Measurements from ENCODE around the gene SAC3D1.

Gene SAC3D1

GRCh38 chr11:65008873-65009272, 32.1 kb upstream of the SAC3D1 start:
- no peak for DNase-seq (ENCODE audit: extremely low read depth, insufficient read length)
- Histone ChIP-seq H3K27me3 (replicated peaks; ENCODE audit: control insufficient read depth, insufficient read depth, low read length) (no peaks in the 10 kb centered on the region), H3K36me3 (ENCODE audit: control insufficient read depth, insufficient read depth, low read length) (no peaks in the 10 kb centered on the region), H3K4me3 (replicated peaks; ENCODE audit: low read depth, low read length) (no peak overlapping the region)
- TF ChIP-seq, protein P1, sequence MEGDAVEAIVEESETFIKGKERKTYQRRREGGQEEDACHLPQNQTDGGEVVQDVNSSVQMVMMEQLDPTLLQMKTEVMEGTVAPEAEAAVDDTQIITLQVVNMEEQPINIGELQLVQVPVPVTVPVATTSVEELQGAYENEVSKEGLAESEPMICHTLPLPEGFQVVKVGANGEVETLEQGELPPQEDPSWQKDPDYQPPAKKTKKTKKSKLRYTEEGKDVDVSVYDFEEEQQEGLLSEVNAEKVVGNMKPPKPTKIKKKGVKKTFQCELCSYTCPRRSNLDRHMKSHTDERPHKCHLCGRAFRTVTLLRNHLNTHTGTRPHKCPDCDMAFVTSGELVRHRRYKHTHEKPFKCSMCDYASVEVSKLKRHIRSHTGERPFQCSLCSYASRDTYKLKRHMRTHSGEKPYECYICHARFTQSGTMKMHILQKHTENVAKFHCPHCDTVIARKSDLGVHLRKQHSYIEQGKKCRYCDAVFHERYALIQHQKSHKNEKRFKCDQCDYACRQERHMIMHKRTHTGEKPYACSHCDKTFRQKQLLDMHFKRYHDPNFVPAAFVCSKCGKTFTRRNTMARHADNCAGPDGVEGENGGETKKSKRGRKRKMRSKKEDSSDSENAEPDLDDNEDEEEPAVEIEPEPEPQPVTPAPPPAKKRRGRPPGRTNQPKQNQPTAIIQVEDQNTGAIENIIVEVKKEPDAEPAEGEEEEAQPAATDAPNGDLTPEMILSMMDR (IDR thresholded peaks at IDR 0.05; ENCODE audit: insufficient read depth, low read length, poor library complexity, severe bottlenecking) = no peak

DNA sequence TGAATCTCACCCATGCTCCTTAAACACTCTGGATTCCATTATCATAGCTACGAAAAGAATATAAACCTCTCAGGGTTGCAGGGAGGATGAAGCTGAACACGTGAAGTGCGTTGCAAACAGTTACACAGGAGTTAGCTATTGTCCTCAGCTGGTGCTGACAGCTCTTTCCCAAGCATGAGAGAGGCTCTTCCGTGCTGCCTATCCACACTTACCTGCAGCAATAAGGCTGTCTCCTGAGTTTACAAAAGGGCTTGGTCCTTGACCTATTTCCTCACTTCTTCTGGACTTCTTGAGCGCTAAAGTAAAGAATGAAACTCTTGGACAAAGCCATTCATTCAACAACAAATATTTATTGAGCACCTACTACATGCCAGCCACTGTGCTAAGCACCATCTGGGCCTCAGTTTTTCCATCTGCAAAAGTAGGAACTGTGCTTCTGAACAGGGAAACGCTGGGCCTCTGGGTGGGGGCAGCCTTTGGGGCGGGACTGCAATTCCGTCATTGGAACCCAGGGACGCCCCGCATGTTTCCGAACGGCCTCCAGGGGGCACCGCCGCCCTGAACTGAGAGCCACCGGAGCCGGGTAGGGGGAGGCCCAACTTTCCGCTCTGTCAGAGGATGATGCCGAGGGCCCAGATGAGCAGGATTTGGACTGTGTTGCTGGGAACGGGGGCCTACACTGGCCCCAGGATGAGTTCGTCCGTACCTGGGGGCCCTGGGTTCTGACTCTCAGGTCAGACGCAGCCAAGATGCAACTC, 27.7 kb upstream of the SAC3D1 start:
- Histone ChIP-seq H3K27me3 (replicated peaks; ENCODE audit: control insufficient read depth, insufficient read depth, low read length) (no peaks in the 10 kb centered on the region), H3K36me3 (ENCODE audit: control insufficient read depth, insufficient read depth, low read length) (no peaks in the 10 kb centered on the region; the same call in none of the 2 replicates), H3K4me3 (replicated peaks; ENCODE audit: low read depth, low read length) (peak overlapping the region; percentile 77)
- peak; percentile 88 for DNase-seq (ENCODE audit: extremely low read depth, insufficient read length)
- TF ChIP-seq, protein P1 (IDR thresholded peaks at IDR 0.05; ENCODE audit: insufficient read depth, low read length, poor library complexity, severe bottlenecking) = peak; percentile 87

DNA sequence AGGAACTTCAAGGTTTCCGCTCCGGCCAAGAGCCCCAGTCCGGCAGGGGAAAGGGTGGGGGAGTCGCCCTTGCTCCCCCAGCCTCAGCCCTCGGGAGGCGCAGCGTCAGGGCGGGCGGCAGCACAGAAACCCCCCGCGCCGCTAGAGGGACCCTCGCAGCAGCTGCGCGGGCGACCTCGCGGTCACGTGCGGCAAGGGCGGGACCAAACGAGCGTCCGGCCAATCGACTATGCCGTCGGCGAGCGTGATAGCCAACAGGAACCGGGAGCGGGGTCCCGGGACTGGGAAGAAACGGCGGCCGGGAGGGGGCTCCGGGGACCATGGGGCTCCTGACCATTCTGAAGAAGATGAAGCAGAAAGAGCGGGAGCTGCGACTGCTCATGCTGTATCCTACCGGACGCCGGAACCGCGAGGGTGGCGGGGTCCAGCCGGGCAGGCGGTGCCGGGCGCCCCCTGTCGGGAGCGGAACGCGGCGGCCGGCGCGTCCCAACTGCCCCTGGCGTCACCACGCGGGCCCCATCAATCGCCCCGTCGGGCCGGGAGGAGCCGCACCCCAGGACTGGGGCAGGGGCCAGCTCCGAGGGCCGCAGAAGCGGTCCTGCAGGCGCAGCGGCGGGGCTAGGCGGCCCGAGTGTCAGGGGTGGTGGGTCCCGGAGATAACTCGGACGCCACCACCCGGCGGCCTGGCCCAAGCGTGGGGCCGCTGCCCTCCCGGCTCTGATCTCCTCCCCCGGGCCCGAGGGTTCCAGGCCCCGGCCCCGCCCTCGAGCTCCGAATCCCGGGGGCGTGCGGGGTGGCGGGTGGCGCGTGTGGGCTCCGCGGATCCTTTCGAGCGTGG, 26.9 kb upstream of the SAC3D1 start, which contains the start of gene ARL2:
Gene ARL2 (plus strand): TSS at position 273 of the 838 bp plus-strand sequence. CDS start 48 bp downstream, at position 321.
- H3K27me3 ChIP-seq (replicated peaks; ENCODE audit: control insufficient read depth, insufficient read depth, low read length) = no peaks in the 10 kb centered on the region
- peaks cover 4% of the 10 kb centered on the region for H3K36me3 ChIP-seq (ENCODE audit: control insufficient read depth, insufficient read depth, low read length)
- H3K4me3 ChIP-seq (replicated peaks; ENCODE audit: low read depth, low read length) = peak within 1 kb of the TSS; percentile 77
- peak; percentile 95 for DNase-seq (ENCODE audit: extremely low read depth, insufficient read length)
- TF ChIP-seq, protein P1 (IDR thresholded peaks at IDR 0.05; ENCODE audit: insufficient read depth, low read length, poor library complexity, severe bottlenecking) = peak; percentile 56

DNA sequence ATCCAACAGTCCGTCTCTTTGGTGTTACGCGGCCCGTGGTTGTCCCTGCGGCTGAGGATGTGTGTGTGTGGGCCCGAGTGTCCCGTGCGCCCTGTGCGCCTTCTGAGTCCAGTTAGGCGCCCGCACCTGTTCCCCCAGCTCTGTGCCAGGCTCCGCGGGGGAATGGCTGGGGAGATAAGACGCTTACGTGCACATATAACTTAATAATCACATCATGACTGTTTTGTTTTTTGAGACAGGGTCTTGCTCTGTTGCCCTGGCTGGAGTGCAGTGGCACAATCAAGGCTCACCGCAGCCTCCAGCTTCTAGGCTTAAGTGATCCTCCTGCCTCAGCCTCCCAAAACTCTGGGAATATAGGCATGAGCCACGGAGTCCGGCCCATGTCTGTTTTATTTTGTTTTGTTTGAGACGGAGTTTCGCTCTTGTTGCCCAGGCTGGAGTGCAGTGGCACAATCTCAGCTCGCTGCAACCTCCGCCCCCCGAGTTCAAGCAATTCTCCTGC, 26.2 kb upstream of the SAC3D1 start:
- TF ChIP-seq, protein P1 (IDR thresholded peaks at IDR 0.05; ENCODE audit: insufficient read depth, low read length, poor library complexity, severe bottlenecking) = no peak
- DNase-seq (ENCODE audit: extremely low read depth, insufficient read length) = no peak
- Histone ChIP-seq H3K36me3 (ENCODE audit: control insufficient read depth, insufficient read depth, low read length) (peaks cover 4% of the 10 kb centered on the region), H3K4me3 (replicated peaks; ENCODE audit: low read depth, low read length) (peak overlapping the region; percentile 77), H3K27me3 (replicated peaks; ENCODE audit: control insufficient read depth, insufficient read depth, low read length) (no peaks in the 10 kb centered on the region)

DNA sequence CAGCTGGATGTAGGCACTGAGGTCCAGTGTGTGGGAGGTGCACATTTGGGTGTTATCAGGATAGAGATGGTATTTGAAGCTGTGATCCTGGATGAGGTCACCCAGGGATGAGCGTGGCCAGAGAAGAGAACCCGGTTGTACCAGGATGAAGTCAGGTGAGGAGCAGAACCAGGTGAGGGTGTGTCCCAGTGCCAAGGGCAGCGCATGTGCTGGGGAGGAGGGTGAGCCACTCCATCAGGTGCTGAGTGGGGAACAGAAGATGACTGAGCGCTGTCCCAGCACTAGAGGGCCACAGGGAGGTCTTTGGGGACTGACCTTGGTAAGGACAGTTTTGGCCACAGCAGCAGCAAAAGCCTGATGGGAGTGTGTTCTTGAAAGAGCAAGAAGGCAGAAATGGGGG, 24.3 kb upstream of the SAC3D1 start:
- Histone ChIP-seq H3K36me3 (ENCODE audit: control insufficient read depth, insufficient read depth, low read length) (peaks cover 11% of the 10 kb centered on the region), H3K27me3 (replicated peaks; ENCODE audit: control insufficient read depth, insufficient read depth, low read length) (no peaks in the 10 kb centered on the region), H3K4me3 (replicated peaks; ENCODE audit: low read depth, low read length) (no peak overlapping the region)
- no peak for DNase-seq (ENCODE audit: extremely low read depth, insufficient read length)
- TF ChIP-seq, protein P1 (IDR thresholded peaks at IDR 0.05; ENCODE audit: insufficient read depth, low read length, poor library complexity, severe bottlenecking) = peak; percentile 25

Measured in GM06990 (cell line).